HepG2 (cell line): ENCODE measurements around the gene TSACC. TPM values are rescaled to one million over a fixed set of nuclear protein-coding genes. Genes with fewer than 3 reads are reported as not detected.
A peak's percentile ranks its signal among the peaks of the same experiment; 100 is the strongest.

Experiments used
- ATM ChIP-seq: fragments of 450-650 bp; IDR thresholded peaks from 2 replicates; pipeline ENCODE4 v1.7.1; 2017; ENCODE audit warnings: mild to moderate bottlenecking, borderline replicate concordance
- CBFB ChIP-seq: sonication (generic); formaldehyde crosslinking; IDR thresholded peaks from 2 replicates; pipeline ENCODE4 v1.4.0; 2020; ENCODE audit warnings: missing genetic modification reagents
- CEBPB ChIP-seq: IDR thresholded peaks from 2 replicates; pipeline ENCODE4 v1.6.1; 2011; ENCODE audit warnings: low read depth, low read length, improper control_type of control experiment, borderline replicate concordance
- DR1 ChIP-seq: sonication (generic); formaldehyde crosslinking; IDR thresholded peaks from 2 replicates; pipeline ENCODE4 v1.8.0; 2021; ENCODE audit warnings: mild to moderate bottlenecking, missing genetic modification reagents, inconsistent platforms
- IKZF1 ChIP-seq: fragments of 450-650 bp; IDR thresholded peaks from 2 replicates; pipeline ENCODE4 v1.7.1; 2016
- NPAS2 ChIP-seq: sonication (generic); formaldehyde crosslinking; IDR thresholded peaks from 2 replicates; pipeline ENCODE4 v1.8.0; 2022; ENCODE audit warnings: mild to moderate bottlenecking, missing genetic modification reagents, borderline replicate concordance
- POLR2AphosphoS5 ChIP-seq: IDR thresholded peaks from 2 replicates; pipeline ENCODE4 v1.6.1; 2012; ENCODE audit warnings: low read depth, low read length
- RARA ChIP-seq: IDR thresholded peaks from 2 replicates; pipeline ENCODE4 v1.6.1; 2016; ENCODE audit warnings: missing genetic modification reagents, missing compliant biosample characterization
- SKI ChIP-seq: fragments of 450-650 bp; IDR thresholded peaks from one replicate; pipeline ENCODE4 v1.6.1; 2018; ENCODE audit warnings: mild to moderate bottlenecking; ENCODE audit not compliant: partially characterized antibody
- TAF15 ChIP-seq: fragments of 200-400 bp; formaldehyde crosslinking; IDR thresholded peaks from one replicate; pipeline ENCODE4 v1.6.1; 2018; ENCODE audit warnings: mild to moderate bottlenecking, low read depth, low read length; ENCODE audit not compliant: poor library complexity, severe bottlenecking
- U2AF2 ChIP-seq: fragments of 200-400 bp; formaldehyde crosslinking; IDR thresholded peaks from 2 replicates; pipeline ENCODE4 v1.6.1; 2017; ENCODE audit warnings: low read depth, mild to moderate bottlenecking, low read length
- ZBTB21 ChIP-seq: sonication (generic); formaldehyde crosslinking; IDR thresholded peaks from 2 replicates; pipeline ENCODE4 v1.4.0; 2020; ENCODE audit warnings: missing genetic modification reagents
- ZEB1 ChIP-seq: IDR thresholded peaks from 2 replicates; pipeline ENCODE4 v1.6.1; 2012; ENCODE audit warnings: mild to moderate bottlenecking, low read depth, inconsistent platforms; ENCODE audit not compliant: insufficient replicate concordance
- ZNF317 ChIP-seq: sonication (generic); formaldehyde crosslinking; IDR thresholded peaks from 2 replicates; pipeline ENCODE4 v1.5.0; 2020; ENCODE audit warnings: mild to moderate bottlenecking, missing genetic modification reagents
- ZNF432 ChIP-seq: sonication (generic); formaldehyde crosslinking; IDR thresholded peaks from 2 replicates; pipeline ENCODE4 v1.5.0; 2020; ENCODE audit warnings: missing genetic modification reagents, mild to moderate bottlenecking, borderline replicate concordance
- ZNF563 ChIP-seq: sonication (generic); formaldehyde crosslinking; IDR thresholded peaks from 2 replicates; pipeline ENCODE4 v1.8.0; 2022; ENCODE audit warnings: mild to moderate bottlenecking, moderate library complexity, missing genetic modification reagents
- ZNF567 ChIP-seq: sonication (generic); formaldehyde crosslinking; IDR thresholded peaks from 2 replicates; pipeline ENCODE4 v1.8.1; 2023; ENCODE audit warnings: mild to moderate bottlenecking, missing genetic modification reagents, borderline replicate concordance
- polyA plus RNA-seq, 8 experiments: library from polyadenylated mRNA; depleted of rRNA in 3 of 8; stranded (reverse) in 7 of 8; unstranded in 1 of 8; fragments of >200 nt; fragmentation: Illumina TruSeq in 4 of 8; extraction: Trizol in 4 of 8; gene quantifications; 2 replicates each; pipeline versions ENCODE4 v1.2.1 to v1.2.3, GENCODE V29; 2011 to 2016; ENCODE audit warnings: low read depth in 4 of 8, missing spikeins in 1 of 8, mixed read lengths in 1 of 8; ENCODE audit not compliant: insufficient read depth in 1 of 8
- total RNA-seq, 5 experiments: library from RNA; depleted of rRNA; stranded (reverse); fragments of >200 nt; fragmentation: Illumina TruSeq; extraction: Trizol; gene quantifications; 2 replicates each; pipeline ENCODE4 v1.2.3, GENCODE V29; 2016; ENCODE audit warnings: low read depth in 1 of 5
- TF ChIP-seq, protein P1 (sequence below): sonication (generic); formaldehyde crosslinking; IDR thresholded peaks from 2 replicates; pipeline ENCODE4 v1.5.0; 2020; ENCODE audit warnings: mild to moderate bottlenecking, missing genetic modification reagents, moderate library complexity
- TF ChIP-seq, protein P2 (sequence below): sonication (generic); formaldehyde crosslinking; IDR thresholded peaks from 2 replicates; pipeline ENCODE4 v1.4.0; 2020; ENCODE audit warnings: mild to moderate bottlenecking, missing genetic modification reagents, borderline replicate concordance

The TSACC gene
- total and polyA plus RNA-seq, 2 of the 13 experiments (the other 11 are each of a cell fraction or from before 2014, with no cell fraction given) = 1.5 to 2.6 TPM

DNA sequence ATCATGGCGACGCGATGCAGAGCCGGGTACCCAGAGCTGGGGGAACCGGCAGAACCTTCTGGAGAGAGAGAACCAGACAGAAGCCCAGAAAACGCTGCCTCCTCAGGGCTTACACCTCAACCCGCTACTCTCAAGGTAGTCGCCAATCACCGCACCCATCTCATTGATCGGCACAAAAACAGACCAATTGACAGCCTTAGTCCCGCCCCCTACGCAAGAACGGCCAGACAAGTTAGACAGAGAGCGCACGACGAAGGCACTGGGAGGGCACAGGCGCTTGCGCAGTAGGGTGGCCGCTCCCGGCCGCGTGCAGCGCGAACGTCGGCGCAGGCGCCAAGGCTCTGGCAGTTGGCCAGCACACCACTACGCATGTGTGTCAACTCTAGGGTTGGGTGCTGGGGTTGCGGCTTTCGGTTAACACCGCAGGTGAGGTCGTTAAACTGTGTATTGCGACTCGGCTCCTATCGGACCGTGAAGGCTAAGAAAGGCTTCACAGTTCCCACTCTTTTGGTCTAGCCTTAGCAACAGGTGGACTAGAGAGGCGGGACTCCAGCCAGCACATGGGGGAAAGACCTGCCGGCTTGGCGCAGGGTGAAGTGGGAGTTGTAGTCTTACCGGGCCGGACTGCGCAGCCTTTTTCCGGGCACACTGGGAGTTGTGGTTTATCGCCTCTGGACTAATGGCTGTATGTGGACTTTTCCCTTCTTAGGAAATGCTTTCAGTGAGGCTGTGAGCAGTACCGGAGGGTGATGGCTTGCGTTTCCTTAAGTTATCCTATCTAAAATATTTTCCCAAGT lies at the start of gene TSACC, which contains the start of gene CCT3 (continued):
- TF ChIP-seq CEBPB = peak; percentile 35; the same call in 1 of the 2 replicates
- no peak for TF ChIP-seq TAF15
- TF ChIP-seq U2AF2 = no peak
- TF ChIP-seq ZNF567 (CRISPR knock-in tag) = no peak
- no peak for TF ChIP-seq NPAS2 (CRISPR knock-in tag)
- TF ChIP-seq SKI = peak; percentile 16
- TF ChIP-seq ZNF317 (CRISPR knock-in tag) = no peak
- TF ChIP-seq ZNF563 (CRISPR knock-in tag) = peak; percentile 77; the same call in 1 of the 2 replicates
- no peak for TF ChIP-seq ZBTB21 (CRISPR knock-in tag)
- peak; percentile 91 for TF ChIP-seq POLR2AphosphoS5
- no peak for TF ChIP-seq RARA (CRISPR knock-in tag)
- no peak for TF ChIP-seq ZNF432 (CRISPR knock-in tag)
- no peak for TF ChIP-seq IKZF1
- TF ChIP-seq, protein P1, sequence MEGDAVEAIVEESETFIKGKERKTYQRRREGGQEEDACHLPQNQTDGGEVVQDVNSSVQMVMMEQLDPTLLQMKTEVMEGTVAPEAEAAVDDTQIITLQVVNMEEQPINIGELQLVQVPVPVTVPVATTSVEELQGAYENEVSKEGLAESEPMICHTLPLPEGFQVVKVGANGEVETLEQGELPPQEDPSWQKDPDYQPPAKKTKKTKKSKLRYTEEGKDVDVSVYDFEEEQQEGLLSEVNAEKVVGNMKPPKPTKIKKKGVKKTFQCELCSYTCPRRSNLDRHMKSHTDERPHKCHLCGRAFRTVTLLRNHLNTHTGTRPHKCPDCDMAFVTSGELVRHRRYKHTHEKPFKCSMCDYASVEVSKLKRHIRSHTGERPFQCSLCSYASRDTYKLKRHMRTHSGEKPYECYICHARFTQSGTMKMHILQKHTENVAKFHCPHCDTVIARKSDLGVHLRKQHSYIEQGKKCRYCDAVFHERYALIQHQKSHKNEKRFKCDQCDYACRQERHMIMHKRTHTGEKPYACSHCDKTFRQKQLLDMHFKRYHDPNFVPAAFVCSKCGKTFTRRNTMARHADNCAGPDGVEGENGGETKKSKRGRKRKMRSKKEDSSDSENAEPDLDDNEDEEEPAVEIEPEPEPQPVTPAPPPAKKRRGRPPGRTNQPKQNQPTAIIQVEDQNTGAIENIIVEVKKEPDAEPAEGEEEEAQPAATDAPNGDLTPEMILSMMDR (CRISPR knock-in tag) = no peak
- TF ChIP-seq DR1 (CRISPR knock-in tag) = peak; percentile 76; the same call in 1 of the 2 replicates
- TF ChIP-seq ATM = no peak
- peak; percentile 64 for TF ChIP-seq CBFB
- TF ChIP-seq, protein P2, sequence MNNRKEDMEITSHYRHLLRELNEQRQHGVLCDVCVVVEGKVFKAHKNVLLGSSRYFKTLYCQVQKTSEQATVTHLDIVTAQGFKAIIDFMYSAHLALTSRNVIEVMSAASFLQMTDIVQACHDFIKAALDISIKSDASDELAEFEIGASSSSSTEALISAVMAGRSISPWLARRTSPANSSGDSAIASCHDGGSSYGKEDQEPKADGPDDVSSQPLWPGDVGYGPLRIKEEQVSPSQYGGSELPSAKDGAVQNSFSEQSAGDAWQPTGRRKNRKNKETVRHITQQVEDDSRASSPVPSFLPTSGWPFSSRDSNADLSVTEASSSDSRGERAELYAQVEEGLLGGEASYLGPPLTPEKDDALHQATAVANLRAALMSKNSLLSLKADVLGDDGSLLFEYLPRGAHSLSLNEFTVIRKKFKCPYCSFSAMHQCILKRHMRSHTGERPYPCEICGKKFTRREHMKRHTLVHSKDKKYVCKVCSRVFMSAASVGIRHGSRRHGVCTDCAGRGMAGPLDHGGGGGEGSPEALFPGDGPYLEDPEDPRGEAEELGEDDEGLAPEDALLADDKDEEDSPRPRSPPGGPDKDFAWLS (CRISPR knock-in tag) = no peak
- TF ChIP-seq ZEB1 = no peak
